Activated T-helper 2 cell treated with anti-CD3 and anti-CD28 coated beads, Interferon-gamma antibody, Interleukin-2, Interleukin-4, amounts not matched to agents 10 μg/mL and 5 μg/mL and 100 μg/mL, durations not matched to agents 14 hours and 24 hours and 36 hours (primary cell): Measurements from ENCODE around the gene ERC2. TPM values are rescaled to one million over a fixed set of nuclear protein-coding genes. Genes with fewer than 3 reads are reported as not detected.
"Not testable (repeated sequence)": the region's sequence is repeated elsewhere in the genome, so short reads cannot be mapped to it uniquely, and the experiment has no call there.

Source experiments
- DNase-seq: peaks from one replicate; pipeline ENCODE4 v3.0.0; 2021; ENCODE audit warnings: low spot score
- H3K27ac Mint-ChIP-seq: one replicate; pipeline ENCODE4 v1.8.0; 2021; ENCODE audit warnings: mixed read lengths
- H3K27me3 Mint-ChIP-seq: one replicate; pipeline ENCODE4 v1.8.0; 2021; ENCODE audit warnings: low read depth, mixed read lengths
- H3K36me3 Mint-ChIP-seq: one replicate; pipeline ENCODE4 v1.8.0; 2021; ENCODE audit warnings: low read depth, mixed read lengths
- H3K4me1 Mint-ChIP-seq: one replicate; pipeline ENCODE4 v1.8.0; 2021; ENCODE audit warnings: low read depth, mixed read lengths
- H3K4me3 Mint-ChIP-seq: one replicate; pipeline ENCODE4 v1.8.0; 2021; ENCODE audit warnings: low read depth, mild to moderate bottlenecking, moderate library complexity, mixed read lengths
- H3K9me3 Mint-ChIP-seq: one replicate; pipeline ENCODE4 v1.8.0; 2021; ENCODE audit warnings: mixed read lengths
- intact Hi-C: fragments of 100-400 bp; cut with micrococcal nuclease; formaldehyde crosslinking; loops from one replicate; pipeline ENCODE4 v1.15.1; 2023
- total RNA-seq: library from RNA; stranded (reverse); gene quantifications from 2 replicates; pipeline ENCODE4 v1.2.3, GENCODE V29; 2022

The ERC2 gene
- 0.09 and 0.32 TPM in 2 replicates for total RNA-seq

GRCh38 chr3:56468184-56469106 is at the start of gene ERC2:
TSS of gene ERC2 (minus strand) at chr3:56468467.
- H3K4me3 Mint-ChIP-seq: peak within 1 kb of the TSS; percentile 71
- H3K27me3 Mint-ChIP-seq: peaks cover 59% of the 10 kb centered on the region
- no peak within 1 kb of the TSS for H3K27ac Mint-ChIP-seq
- intact Hi-C loops: loop anchor here (10.0 kb wide), 1 partner anchor 984 kb away; the partner anchor contains the start of gene WNT5A
- H3K4me1 Mint-ChIP-seq: peaks cover 2% of the 10 kb centered on the region
- H3K9me3 Mint-ChIP-seq: no peaks in the 10 kb centered on the region
- no peak for DNase-seq
- no peaks in the 10 kb centered on the region for H3K36me3 Mint-ChIP-seq

GRCh38 chr3:56502738-56503137 is 34.5 kb upstream of the ERC2 start:
- no peak for DNase-seq
- Mint-ChIP-seq H3K36me3 (no peaks in the 10 kb centered on the region), H3K9me3 (no peaks in the 10 kb centered on the region), H3K4me3 (no peak overlapping the region), H3K4me1 (no peaks in the 10 kb centered on the region), H3K27ac (no peak overlapping the region), H3K27me3 (peaks cover 3% of the 10 kb centered on the region)
- intact Hi-C loops: no loop called here

GRCh38 chr3:56496376-56496775 is 28.1 kb upstream of the ERC2 start:
- H3K4me3 Mint-ChIP-seq, H3K36me3 Mint-ChIP-seq, H3K27me3 Mint-ChIP-seq, H3K4me1 Mint-ChIP-seq, intact Hi-C loops, H3K9me3 Mint-ChIP-seq, DNase-seq, H3K27ac Mint-ChIP-seq: not testable (repeated sequence)

- Mint-ChIP-seq H3K36me3 (no peaks in the 10 kb centered on the region), H3K4me1 (no peaks in the 10 kb centered on the region), H3K9me3 (no peaks in the 10 kb centered on the region)
These were observed 26.5 kb upstream of the ERC2 start for GRCh38 chr3:56494679-56495322.

GRCh38 chr3:56491566-56491965 is 23.3 kb upstream of the ERC2 start:
- no peaks in the 10 kb centered on the region for H3K4me1 Mint-ChIP-seq
- DNase-seq: no peak

More at GRCh38 chr3:56494679-56495322, 26.5 kb upstream of the ERC2 start:
- Mint-ChIP-seq H3K27ac (no peak overlapping the region), H3K4me3 (no peak overlapping the region), H3K27me3 (no peaks in the 10 kb centered on the region)
- intact Hi-C loops: no loop called here
- DNase-seq: peak; percentile 52

GRCh38 chr3:56488812-56489600 is 20.7 kb upstream of the ERC2 start:
- Mint-ChIP-seq H3K4me3 (no peak overlapping the region), H3K36me3 (no peaks in the 10 kb centered on the region), H3K27ac (no peak overlapping the region), H3K4me1 (no peaks in the 10 kb centered on the region), H3K27me3 (no peaks in the 10 kb centered on the region), H3K9me3 (no peaks in the 10 kb centered on the region)
- intact Hi-C loops: no loop called here
- no peak for DNase-seq

More at GRCh38 chr3:56491566-56491965, 23.3 kb upstream of the ERC2 start:
- Mint-ChIP-seq H3K27ac (no peak overlapping the region), H3K9me3 (no peaks in the 10 kb centered on the region), H3K36me3 (no peaks in the 10 kb centered on the region), H3K27me3 (no peaks in the 10 kb centered on the region), H3K4me3 (no peak overlapping the region)
- intact Hi-C loops: no loop called here

- H3K27me3 Mint-ChIP-seq: no peaks in the 10 kb centered on the region
- H3K4me3 Mint-ChIP-seq: no peak overlapping the region
- no peak for DNase-seq
- no peak overlapping the region for H3K27ac Mint-ChIP-seq
- intact Hi-C loops: no loop called here
- H3K9me3 Mint-ChIP-seq: no peaks in the 10 kb centered on the region
- no peaks in the 10 kb centered on the region for H3K36me3 Mint-ChIP-seq
- H3K4me1 Mint-ChIP-seq: no peaks in the 10 kb centered on the region
These were observed 16.3 kb upstream of the ERC2 start for GRCh38 chr3:56484525-56485032.

GRCh38 chr3:56484122-56484521 is 15.9 kb upstream of the ERC2 start:
- intact Hi-C loops: no loop called here
- Mint-ChIP-seq H3K36me3 (no peaks in the 10 kb centered on the region), H3K4me1 (no peaks in the 10 kb centered on the region), H3K9me3 (no peaks in the 10 kb centered on the region), H3K27me3 (no peaks in the 10 kb centered on the region), H3K27ac (no peak overlapping the region), H3K4me3 (no peak overlapping the region)
- no peak for DNase-seq

GRCh38 chr3:56477646-56478045 is 9.4 kb upstream of the ERC2 start:
- peaks cover 16% of the 10 kb centered on the region for H3K27me3 Mint-ChIP-seq

GRCh38 chr3:56476771-56477170 is 8.5 kb upstream of the ERC2 start:
- Mint-ChIP-seq H3K9me3 (no peaks in the 10 kb centered on the region), H3K36me3 (no peaks in the 10 kb centered on the region), H3K4me1 (no peaks in the 10 kb centered on the region), H3K27ac (no peak overlapping the region), H3K27me3 (peaks cover 23% of the 10 kb centered on the region), H3K4me3 (no peak overlapping the region)
- DNase-seq: no peak
- intact Hi-C loops: no loop called here

More at GRCh38 chr3:56477646-56478045, 9.4 kb upstream of the ERC2 start:
- H3K4me3 Mint-ChIP-seq: no peak overlapping the region
- no peaks in the 10 kb centered on the region for H3K4me1 Mint-ChIP-seq
- intact Hi-C loops: no loop called here
- DNase-seq: no peak
- H3K36me3 Mint-ChIP-seq: no peaks in the 10 kb centered on the region
- H3K9me3 Mint-ChIP-seq: no peaks in the 10 kb centered on the region
- H3K27ac Mint-ChIP-seq: no peak overlapping the region

GRCh38 chr3:56471771-56472170 is 3.5 kb upstream of the ERC2 start:
- no peak overlapping the region for H3K4me3 Mint-ChIP-seq
- H3K27me3 Mint-ChIP-seq: peaks cover 51% of the 10 kb centered on the region
- DNase-seq: no peak
- no peaks in the 10 kb centered on the region for H3K36me3 Mint-ChIP-seq
- H3K9me3 Mint-ChIP-seq: no peaks in the 10 kb centered on the region
- H3K4me1 Mint-ChIP-seq: peaks cover 2% of the 10 kb centered on the region
- intact Hi-C loops: no loop called here
- H3K27ac Mint-ChIP-seq: no peak overlapping the region

- no peak overlapping the region for H3K4me3 Mint-ChIP-seq
- no peaks in the 10 kb centered on the region for H3K36me3 Mint-ChIP-seq
- H3K9me3 Mint-ChIP-seq: no peaks in the 10 kb centered on the region
- no peak for DNase-seq
- peaks cover 2% of the 10 kb centered on the region for H3K4me1 Mint-ChIP-seq
- intact Hi-C loops: loop anchor here (10.0 kb wide), 1 partner anchor 984 kb away; the partner anchor contains the start of gene WNT5A
- peaks cover 61% of the 10 kb centered on the region for H3K27me3 Mint-ChIP-seq
- H3K27ac Mint-ChIP-seq: no peak overlapping the region
These were observed 874 bp upstream of the ERC2 start for GRCh38 chr3:56469141-56469540.
